Bronchial epithelial cell (primary cell): ENCODE measurements around the gene ALPP. TPM values are rescaled to one million over a fixed set of nuclear protein-coding genes. Genes with fewer than 3 reads are reported as not detected.
"Not testable (repeated sequence)": the region's sequence is repeated elsewhere in the genome, so short reads cannot be mapped to it uniquely, and the experiment has no call there.

Experiments
- DNase-seq: peaks from one replicate; pipeline ENCODE4 v3.0.0-alpha.2; 2010; ENCODE audit warnings: low read depth
- FAIRE-seq: peaks from 2 replicates; lab custom pipeline; 2011; peaks lifted over from hg19 to GRCh38; lab: Jason Lieb, UNC
- H3K27me3 ChIP-seq: 2 replicates; pipeline ENCODE4 v1.5.1; 2011; ENCODE audit warnings: low read length; ENCODE audit not compliant: control insufficient read depth, insufficient read depth
- H3K36me3 ChIP-seq: 2 replicates; pipeline ENCODE4 v1.5.1; 2011; ENCODE audit warnings: low read length; ENCODE audit not compliant: control insufficient read depth, insufficient read depth
- H3K4me3 ChIP-seq: 2 replicates; pipeline ENCODE4 v1.5.1; 2011; ENCODE audit warnings: mild to moderate bottlenecking, low read depth, low read length, control low read depth
- CTCF ChIP-seq: IDR thresholded peaks from 2 replicates; pipeline ENCODE4 v1.5.1; 2011; ENCODE audit warnings: mild to moderate bottlenecking, moderate library complexity, low read length, control low read depth, inconsistent platforms; ENCODE audit not compliant: insufficient read depth, severe bottlenecking
- total RNA-seq: library from RNA; depleted of rRNA; stranded (reverse); fragments of >200 nt; gene quantifications from 2 replicates; pipeline ENCODE4 v1.2.1, GENCODE V29; 2014

Gene ALPP
- total RNA-seq, 1 donor from 2014 or later, result not detected

GRCh38 chr2:232384466-232384865 lies 5.9 kb downstream of the ALPP start:
- TF ChIP-seq CTCF, result no peak
- DNase-seq, result no peak
- no peak overlapping the region for H3K4me3 ChIP-seq
- H3K27me3 ChIP-seq, result peaks cover 42% of the 10 kb centered on the region
- no peak for FAIRE-seq
- H3K36me3 ChIP-seq, result no peaks in the 10 kb centered on the region

GRCh38 chr2:232385058-232385457 lies 6.5 kb downstream of the ALPP start:
- H3K4me3 ChIP-seq, H3K36me3 ChIP-seq, FAIRE-seq, DNase-seq: not testable (repeated sequence)
- H3K27me3 ChIP-seq, result peaks cover 42% of the 10 kb centered on the region

- TF ChIP-seq CTCF, result no peak
- Histone ChIP-seq H3K36me3 (no peaks in the 10 kb centered on the region), H3K4me3 (no peak overlapping the region), H3K27me3 (peaks cover 47% of the 10 kb centered on the region)
- no peak for DNase-seq
- no peak for FAIRE-seq
Measured at GRCh38 chr2:232385660-232386489, 7.3 kb downstream of the ALPP start.

GRCh38 chr2:232386490-232386739 lies 7.9 kb downstream of the ALPP start:
- DNase-seq, result no peak
- Histone ChIP-seq H3K4me3 (no peak overlapping the region), H3K36me3 (no peaks in the 10 kb centered on the region), H3K27me3 (peaks cover 47% of the 10 kb centered on the region)
- FAIRE-seq, result no peak
- TF ChIP-seq CTCF, result no peak

GRCh38 chr2:232386740-232387450 lies 8.3 kb downstream of the ALPP start:
- peaks cover 47% of the 10 kb centered on the region for H3K27me3 ChIP-seq
- no peaks in the 10 kb centered on the region for H3K36me3 ChIP-seq
- no peak for TF ChIP-seq CTCF
- DNase-seq (no peak), FAIRE-seq (no peak)
- H3K4me3 ChIP-seq, result no peak overlapping the region

GRCh38 chr2:232387451-232388171 lies 9.1 kb downstream of the ALPP start:
- peaks cover 45% of the 10 kb centered on the region for H3K27me3 ChIP-seq
- no peaks in the 10 kb centered on the region for H3K36me3 ChIP-seq
- no peak overlapping the region for H3K4me3 ChIP-seq
- TF ChIP-seq CTCF, result no peak
- DNase-seq, result no peak
- no peak for FAIRE-seq
